G401 (cell line): ENCODE results near the gene FOXS1. TPM values are rescaled to one million over a fixed set of nuclear protein-coding genes. Genes with fewer than 3 reads are reported as not detected.

Experiments
- DNase-seq: peaks from one replicate; pipeline ENCODE4 v3.0.0-alpha.2; 2015; ENCODE audit warnings: low spot score
- in situ Hi-C: cut with HindIII; loops from 2 replicates; pipeline ENCODE4 v1.10.0; 2016; ENCODE audit warnings: low sequenced_read_pairs, mixed read lengths
- total RNA-seq: library from RNA; depleted of rRNA; stranded (reverse); fragments of >200 nt; shearing (Covaris generic); gene quantifications from 2 replicates; pipeline ENCODE4 v1.2.3, GENCODE V29; 2014

FOXS1 gene
- total RNA-seq, 1 experiment from 2014 or later: 3.4 TPM

GRCh38 chr20:31862506-31862905 is 17.1 kb upstream of the FOXS1 start:
- no peak for DNase-seq
- in situ Hi-C loops: no loop called here

GRCh38 chr20:31862157-31862470 is 16.7 kb upstream of the FOXS1 start:
- no peak for DNase-seq
- in situ Hi-C loops: no loop called here

GRCh38 chr20:31861385-31862156 is 16.2 kb upstream of the FOXS1 start:
- in situ Hi-C loops: no loop called here
- no peak for DNase-seq

- DNase-seq: no peak
- in situ Hi-C loops: no loop called here
These were observed 15.7 kb upstream of the FOXS1 start for GRCh38 chr20:31861135-31861384.

GRCh38 chr20:31860390-31861134 is 15.2 kb upstream of the FOXS1 start:
- peak; percentile 30 for DNase-seq
- in situ Hi-C loops: no loop called here

GRCh38 chr20:31859998-31860380 is 14.6 kb upstream of the FOXS1 start:
- in situ Hi-C loops: no loop called here
- DNase-seq: no peak

GRCh38 chr20:31859266-31859997 is 14.0 kb upstream of the FOXS1 start:
- in situ Hi-C loops: no loop called here
- no peak for DNase-seq

- in situ Hi-C loops: no loop called here
- no peak for DNase-seq
These were observed 13.3 kb upstream of the FOXS1 start for GRCh38 chr20:31858760-31859083.

- no peak for DNase-seq
- in situ Hi-C loops: no loop called here
These were observed 12.7 kb upstream of the FOXS1 start for GRCh38 chr20:31857861-31858759.

GRCh38 chr20:31856516-31856915 is 11.1 kb upstream of the FOXS1 start:
- in situ Hi-C loops: no loop called here
- DNase-seq: no peak

GRCh38 chr20:31853481-31853880 is 8.1 kb upstream of the FOXS1 start:
- in situ Hi-C loops: no loop called here
- no peak for DNase-seq

- DNase-seq: no peak
- in situ Hi-C loops: no loop called here
These were observed 6.0 kb upstream of the FOXS1 start for GRCh38 chr20:31851240-31851955.

- in situ Hi-C loops: no loop called here
- DNase-seq: peak; percentile 50
These were observed 4.0 kb upstream of the FOXS1 start for GRCh38 chr20:31849306-31849930.

- in situ Hi-C loops: no loop called here
- DNase-seq: no peak
These were observed 2.9 kb upstream of the FOXS1 start for GRCh38 chr20:31848088-31848999.

- no peak for DNase-seq
- in situ Hi-C loops: no loop called here
These were observed 1.4 kb upstream of the FOXS1 start for GRCh38 chr20:31846793-31847138.

- in situ Hi-C loops: no loop called here
- no peak for DNase-seq
These were observed 586 bp downstream of the FOXS1 start for GRCh38 chr20:31844737-31845299.

GRCh38 chr20:31843881-31844280 is 1.5 kb downstream of the FOXS1 start:
- no peak for DNase-seq
- in situ Hi-C loops: no loop called here

GRCh38 chr20:31843288-31843687 is 2.1 kb downstream of the FOXS1 start:
- in situ Hi-C loops: no loop called here
- DNase-seq: no peak
